Measurements from ENCODE around the gene OR2F1.
"Not testable (repeated sequence)": the region's sequence is repeated elsewhere in the genome, so short reads cannot be mapped to it uniquely, and the experiment has no call there.

GRCh38 chr7:144010061-144010460, 55.4 kb downstream of the OR2F1 start:
- TF ChIP-seq POLR2AphosphoS5, CTCF, POLR2A, EP300 (IDR thresholded peaks at IDR 0.05): not testable (repeated sequence)

All from suprapubic skin (tissue), 4 donors.